GM13977 (cell line): Measurements from ENCODE around the gene GRIN2C.

Source experiments
- DNase-seq: peaks from one replicate; pipeline ENCODE4 v3.0.0; 2012; ENCODE audit warnings: low spot score
- in situ Hi-C: fragments of 300-500 bp; cut with MboI; formaldehyde crosslinking; loops from one replicate; pipeline ENCODE4 v1.12.0; 2022; ENCODE audit warnings: low sequenced_read_pairs, low pct_unique_long_range_greater_than_20kb, mixed read lengths, inconsistent platforms; ENCODE audit not compliant: unreplicated experiment
- TF ChIP-seq, protein P1 (sequence below): IDR thresholded peaks from 2 replicates; pipeline ENCODE4 v1.5.1; 2012; ENCODE audit warnings: mild to moderate bottlenecking, control low read depth; ENCODE audit not compliant: insufficient read depth; ENCODE audit errors: extremely low read depth, missing control alignments

The GRIN2C gene

DNA sequence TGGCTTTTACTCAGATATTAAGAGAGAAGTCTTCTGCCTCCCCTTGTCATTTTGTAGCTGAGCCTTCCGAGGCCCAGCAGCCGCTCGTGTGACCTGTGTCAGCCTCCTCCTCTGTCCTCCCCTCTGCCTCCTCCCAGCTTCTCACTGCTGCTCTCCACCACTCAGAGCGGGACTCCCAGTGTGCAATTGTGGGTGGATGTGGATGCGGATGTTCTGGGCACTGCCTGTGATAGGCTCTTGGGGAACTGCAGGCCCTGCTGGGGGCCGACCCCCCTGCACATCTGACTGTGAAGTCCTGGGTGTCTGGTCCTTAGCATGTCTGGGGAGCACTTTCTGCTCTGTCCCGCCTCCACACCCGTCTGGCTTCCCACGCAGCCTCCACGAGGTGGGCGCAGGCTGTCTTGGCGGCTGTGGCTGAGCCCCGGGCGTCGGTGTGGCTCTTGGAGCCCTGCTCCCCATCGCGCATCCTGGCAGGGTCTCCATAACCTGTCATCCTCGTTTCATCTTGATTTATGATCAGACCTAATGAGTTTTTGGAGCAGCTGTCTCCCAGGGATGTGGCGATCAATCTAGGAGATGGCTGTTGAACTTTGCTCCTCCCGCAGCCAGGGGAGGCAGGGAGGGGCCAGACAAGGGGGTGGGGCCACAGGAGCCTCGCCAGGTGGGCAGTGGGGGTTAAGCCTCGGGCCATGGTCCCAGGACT, 28.1 kb downstream of the GRIN2C start:
- in situ Hi-C loops, result no loop called here
- no peak for DNase-seq
- TF ChIP-seq, protein P1, sequence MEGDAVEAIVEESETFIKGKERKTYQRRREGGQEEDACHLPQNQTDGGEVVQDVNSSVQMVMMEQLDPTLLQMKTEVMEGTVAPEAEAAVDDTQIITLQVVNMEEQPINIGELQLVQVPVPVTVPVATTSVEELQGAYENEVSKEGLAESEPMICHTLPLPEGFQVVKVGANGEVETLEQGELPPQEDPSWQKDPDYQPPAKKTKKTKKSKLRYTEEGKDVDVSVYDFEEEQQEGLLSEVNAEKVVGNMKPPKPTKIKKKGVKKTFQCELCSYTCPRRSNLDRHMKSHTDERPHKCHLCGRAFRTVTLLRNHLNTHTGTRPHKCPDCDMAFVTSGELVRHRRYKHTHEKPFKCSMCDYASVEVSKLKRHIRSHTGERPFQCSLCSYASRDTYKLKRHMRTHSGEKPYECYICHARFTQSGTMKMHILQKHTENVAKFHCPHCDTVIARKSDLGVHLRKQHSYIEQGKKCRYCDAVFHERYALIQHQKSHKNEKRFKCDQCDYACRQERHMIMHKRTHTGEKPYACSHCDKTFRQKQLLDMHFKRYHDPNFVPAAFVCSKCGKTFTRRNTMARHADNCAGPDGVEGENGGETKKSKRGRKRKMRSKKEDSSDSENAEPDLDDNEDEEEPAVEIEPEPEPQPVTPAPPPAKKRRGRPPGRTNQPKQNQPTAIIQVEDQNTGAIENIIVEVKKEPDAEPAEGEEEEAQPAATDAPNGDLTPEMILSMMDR, result no peak

DNA sequence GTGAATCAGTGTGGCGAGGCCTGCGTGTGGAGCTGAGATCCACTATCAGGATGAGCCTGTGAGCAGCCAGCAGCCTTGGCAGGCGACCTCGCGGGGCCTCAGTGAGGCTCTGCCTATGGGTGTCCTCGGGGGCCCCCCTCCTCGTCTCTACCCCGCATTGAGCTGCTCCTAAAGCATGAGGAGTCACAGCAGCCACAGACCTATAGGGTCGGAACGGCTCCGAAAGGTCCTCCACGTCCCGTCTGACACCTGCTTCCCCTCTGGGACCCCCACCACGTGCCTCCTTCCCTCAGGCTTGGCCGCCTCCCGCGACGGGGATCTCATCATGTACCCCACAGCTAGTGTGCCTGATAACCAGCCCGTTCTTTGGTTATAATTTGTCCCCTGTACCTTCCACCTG, 28.8 kb downstream of the GRIN2C start:
- in situ Hi-C loops, result no loop called here
- DNase-seq, result no peak
- TF ChIP-seq, protein P1, result no peak

DNA sequence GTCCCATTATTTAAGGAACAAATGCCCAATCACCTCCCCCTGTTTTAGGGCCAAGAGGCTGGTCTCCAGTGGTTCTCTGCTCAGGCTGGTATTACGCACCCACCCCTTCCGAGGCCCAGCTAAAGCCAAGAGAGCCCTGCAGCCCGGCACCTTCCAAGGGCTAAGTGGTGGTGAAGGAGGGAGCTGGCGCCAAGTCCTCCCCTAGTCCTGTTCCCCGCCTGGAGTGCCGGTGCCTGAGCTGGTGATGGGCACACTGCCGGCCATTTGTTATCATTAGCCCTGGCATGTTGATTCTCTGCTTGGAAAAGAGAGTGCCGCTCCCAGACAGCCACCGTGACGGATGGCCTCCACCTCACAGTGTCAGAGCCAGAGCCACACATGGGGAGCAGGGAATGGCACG, 31.9 kb downstream of the GRIN2C start:
- no peak for DNase-seq
- in situ Hi-C loops, result no loop called here
- TF ChIP-seq, protein P1, result no peak

DNA sequence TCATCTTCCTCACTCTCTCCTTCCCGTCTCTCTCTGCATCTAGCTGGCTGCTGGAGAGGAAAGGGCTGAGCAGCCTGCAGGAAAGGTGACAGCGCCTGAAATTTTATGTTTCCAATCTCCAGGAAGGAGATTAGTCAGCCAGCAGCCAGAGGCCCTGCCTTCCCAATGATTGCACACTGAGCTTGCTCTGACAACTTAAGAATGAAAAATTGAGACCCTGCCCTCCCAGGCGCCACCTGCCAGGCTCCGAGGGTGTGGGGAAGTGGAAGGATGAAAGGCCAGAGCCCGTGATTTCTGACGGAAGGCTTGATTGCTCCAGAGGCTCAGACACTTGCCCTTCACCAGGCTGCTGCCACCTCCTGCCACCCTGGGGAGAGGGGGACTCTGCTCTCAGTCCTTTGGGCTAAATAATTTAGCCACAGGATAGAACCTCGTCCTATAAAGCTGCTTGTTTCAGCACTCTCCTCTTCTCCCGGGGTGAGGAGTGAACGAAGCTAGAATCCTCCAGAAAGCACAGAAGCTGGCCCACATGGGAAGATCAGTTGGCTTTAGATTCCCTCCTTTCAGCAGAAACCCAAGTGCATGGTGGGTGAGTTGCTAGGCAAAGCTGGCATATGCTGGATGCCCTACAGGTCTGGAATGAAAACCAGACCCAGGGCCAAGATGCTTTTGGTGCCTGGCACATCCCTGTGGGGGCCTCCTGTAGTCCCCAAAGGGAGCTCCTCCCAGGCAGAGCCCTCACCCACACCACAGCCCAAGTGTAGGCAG, 33.5 kb downstream of the GRIN2C start:
- in situ Hi-C loops, result no loop called here
- DNase-seq, result no peak
- TF ChIP-seq, protein P1, result no peak

DNA sequence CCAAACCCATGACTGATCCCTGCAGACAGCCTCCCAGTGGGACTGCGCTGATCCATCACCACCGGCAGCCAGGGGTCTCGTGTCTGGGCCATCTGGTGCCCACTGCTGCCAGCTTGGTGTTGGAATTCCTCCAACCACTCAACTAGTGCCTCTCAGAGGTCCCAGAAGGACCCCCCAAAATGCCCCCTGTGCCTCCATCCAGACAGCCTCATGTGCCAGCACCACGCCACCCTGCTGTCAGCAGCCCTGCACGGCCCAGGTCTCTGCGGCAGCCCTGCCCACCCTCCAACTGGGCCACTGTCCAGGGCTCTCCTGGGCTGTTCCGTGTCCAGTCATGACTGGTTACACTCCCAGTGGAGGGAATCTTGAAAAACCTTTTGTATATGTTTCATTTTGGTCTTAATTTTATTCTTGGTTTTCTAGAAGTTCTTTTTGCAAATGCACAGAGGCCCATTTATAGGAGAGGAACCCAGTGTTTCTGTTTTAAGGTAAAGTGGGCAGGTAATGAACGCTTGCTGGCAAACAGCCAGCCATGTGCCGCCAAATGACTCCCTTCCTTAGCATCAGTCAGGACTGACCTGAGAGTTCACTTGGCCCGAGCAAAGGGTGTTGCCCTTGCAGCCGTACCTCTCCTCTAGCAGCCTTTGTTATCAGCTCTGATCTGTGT, 34.6 kb downstream of the GRIN2C start:
- DNase-seq, result no peak
- TF ChIP-seq, protein P1, result no peak
- in situ Hi-C loops, result no loop called here

DNA sequence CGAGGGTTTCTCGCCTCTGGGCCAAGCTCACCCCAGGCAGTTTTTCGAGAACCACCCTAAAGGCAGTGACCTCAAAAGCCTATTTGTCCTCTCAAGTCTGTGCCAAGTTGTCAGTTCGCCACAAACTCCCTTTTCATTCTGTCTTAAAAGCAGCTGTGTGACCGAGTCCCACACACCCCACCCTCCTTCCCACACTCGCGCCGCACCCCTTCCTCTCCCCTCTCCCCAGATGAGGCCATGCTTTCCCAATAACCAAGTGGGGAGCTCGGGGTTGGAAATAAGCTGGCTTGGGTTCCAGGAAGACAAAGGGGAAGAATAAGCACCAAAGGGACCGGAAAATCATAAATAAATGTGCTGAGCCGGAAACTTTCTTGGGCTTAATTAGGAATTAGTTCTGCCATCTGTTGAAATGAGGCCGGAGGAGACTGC, 36.7 kb downstream of the GRIN2C start:
- DNase-seq, result no peak
- TF ChIP-seq, protein P1, result no peak
- in situ Hi-C loops, result no loop called here
